GM21515 (cell line): ENCODE data around the gene MYOZ3.

Experiments used
- ATAC-seq: cut with Tn5 transposase; IDR thresholded peaks from one replicate; pipeline ENCODE4 v1.9.1; 2021; ENCODE audit not compliant: unreplicated experiment

The MYOZ3 gene

GRCh38 chr5:150626853-150627276, 34.2 kb upstream of the MYOZ3 start:
- ATAC-seq = no peak

- no peak for ATAC-seq
Observed at GRCh38 chr5:150627731-150628545, 33.1 kb upstream of the MYOZ3 start.

- no peak for ATAC-seq
Observed at GRCh38 chr5:150628936-150629485, 32.0 kb upstream of the MYOZ3 start.

GRCh38 chr5:150630016-150630415, 31.0 kb upstream of the MYOZ3 start:
- ATAC-seq = no peak

GRCh38 chr5:150630461-150631325, 30.4 kb upstream of the MYOZ3 start:
- no peak for ATAC-seq

GRCh38 chr5:150631326-150631701, 29.7 kb upstream of the MYOZ3 start:
- no peak for ATAC-seq

GRCh38 chr5:150632305-150633160, 28.5 kb upstream of the MYOZ3 start:
- no peak for ATAC-seq

- ATAC-seq = no peak
Observed at GRCh38 chr5:150633429-150633828, 27.6 kb upstream of the MYOZ3 start.

- no peak for ATAC-seq
Observed at GRCh38 chr5:150636391-150637244, 24.4 kb upstream of the MYOZ3 start.

- no peak for ATAC-seq
Observed at GRCh38 chr5:150637245-150638052, 23.6 kb upstream of the MYOZ3 start.

- ATAC-seq = no peak
Observed at GRCh38 chr5:150638053-150638444, 23.0 kb upstream of the MYOZ3 start.

- no peak for ATAC-seq
Observed at GRCh38 chr5:150638488-150639376, 22.3 kb upstream of the MYOZ3 start.

GRCh38 chr5:150639377-150639692, 21.7 kb upstream of the MYOZ3 start:
- ATAC-seq = no peak

GRCh38 chr5:150639751-150640150, 21.3 kb upstream of the MYOZ3 start:
- no peak for ATAC-seq

- no peak for ATAC-seq
Observed at GRCh38 chr5:150640311-150641005, 20.6 kb upstream of the MYOZ3 start, which contains the start of gene SYNPO. TSS of gene SYNPO (plus strand) at chr5:150640660. CDS start at chr5:150648276, 7,616 bp downstream.

- ATAC-seq = no peak
Observed at GRCh38 chr5:150641006-150641570, 20.0 kb upstream of the MYOZ3 start.
